ENCODE results near the gene FCHSD2. TPM values are rescaled to one million over a fixed set of nuclear protein-coding genes. Genes with fewer than 3 reads are reported as not detected.

Gene FCHSD2
- total RNA-seq, 3 donors from 2014 or later (not counting 1 experiment from before 2014, with no cell fraction given) = 39.4 to 59.1 (median 42.1) TPM

- 83% methylated on average over 3 of the region's 4 CpGs for WGBS (ENCODE audit: insufficient coverage)
- DNase-seq = no peak
- no peak for ATAC-seq
- no peaks in the 10 kb centered on the region for H3K27me3 ChIP-seq (ENCODE audit: control insufficient read depth, insufficient read depth, low read length)
- Mint-ChIP-seq H3K27me3 (ENCODE audit: low read depth in 2 of 2) (no peaks in the 10 kb centered on the region), H3K27ac (peak overlapping the region in 1 of 2 donors; percentile 38), H3K9me3 (no peaks in the 10 kb centered on the region), H3K4me1 (peaks cover 6 to 18% of the 10 kb centered on the region in 2 donors), H3K4me3 (no peak overlapping the region), H3K36me3 (no peaks in the 10 kb centered on the region)
- no peak for TF ChIP-seq CTCF (IDR thresholded peaks at IDR 0.05)
- intact Hi-C loops (cut with micrococcal nuclease) = no loop called here
- no peak overlapping the region for H3K4me3 ChIP-seq (ENCODE audit: low read length)
- H3K27ac ChIP-seq (ENCODE audit: low read length) = no peak overlapping the region
- H3K36me3 ChIP-seq (ENCODE audit: control insufficient read depth, insufficient read depth, low read length) = peaks cover 29% of the 10 kb centered on the region
- H3K9me3 ChIP-seq (ENCODE audit: control insufficient read depth, insufficient read depth, low read length) = no peaks in the 10 kb centered on the region
- H3K4me1 ChIP-seq (ENCODE audit: control insufficient read depth, insufficient read depth, low read length) = peaks cover 4% of the 10 kb centered on the region
Observed at GRCh38 chr11:72836111-72836510, 306.0 kb downstream of the FCHSD2 start.

DNA sequence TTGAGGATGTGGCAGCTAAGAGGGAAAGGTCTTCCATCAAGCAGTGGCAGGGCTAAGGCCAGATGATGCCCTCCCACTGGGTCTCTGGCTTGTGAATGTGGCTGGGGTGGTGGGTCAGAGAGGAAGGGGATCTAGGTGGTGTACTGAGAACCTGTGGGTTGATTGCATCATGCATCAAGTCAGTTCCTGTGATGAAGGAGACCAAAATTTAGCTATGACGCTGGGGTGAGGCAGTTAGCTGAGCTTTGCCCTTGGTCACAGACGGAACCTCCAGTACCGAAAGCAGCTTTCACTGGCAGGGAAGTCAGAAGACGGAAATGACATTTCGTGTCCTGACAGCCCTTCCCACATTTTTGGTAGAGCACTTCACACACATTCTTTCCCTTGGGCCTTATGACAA is 307.2 kb downstream of the FCHSD2 start:
- H3K27me3 ChIP-seq (ENCODE audit: control insufficient read depth, insufficient read depth, low read length) = no peaks in the 10 kb centered on the region
- no peaks in the 10 kb centered on the region for H3K36me3 Mint-ChIP-seq
- H3K4me3 ChIP-seq (ENCODE audit: low read length) = no peak overlapping the region
- intact Hi-C loops (cut with micrococcal nuclease) = no loop called here
- no peak overlapping the region for H3K27ac ChIP-seq (ENCODE audit: low read length)
- no peaks in the 10 kb centered on the region for H3K9me3 Mint-ChIP-seq
- TF ChIP-seq CTCF (IDR thresholded peaks at IDR 0.05) = no peak
- ATAC-seq (peak in 2 of 3 donors; percentile 14 to 48), DNase-seq (no peak)
- H3K9me3 ChIP-seq (ENCODE audit: control insufficient read depth, insufficient read depth, low read length) = no peaks in the 10 kb centered on the region
- peak overlapping the region; percentile 57 to 95 for H3K27ac Mint-ChIP-seq
- H3K27me3 Mint-ChIP-seq (ENCODE audit: low read depth in 2 of 2) = no peaks in the 10 kb centered on the region
- H3K36me3 ChIP-seq (ENCODE audit: control insufficient read depth, insufficient read depth, low read length) = peaks cover 29% of the 10 kb centered on the region
- no peak overlapping the region for H3K4me3 Mint-ChIP-seq
- WGBS (ENCODE audit: insufficient coverage) = 84% methylated on average over 5 of the region's 5 CpGs
- peaks cover 4% of the 10 kb centered on the region for H3K4me1 ChIP-seq (ENCODE audit: control insufficient read depth, insufficient read depth, low read length)
- peaks cover 6 to 23% of the 10 kb centered on the region in 2 donors for H3K4me1 Mint-ChIP-seq

GRCh38 chr11:72833811-72834493 is 308.2 kb downstream of the FCHSD2 start:
- Mint-ChIP-seq H3K27ac (peak overlapping the region; percentile 57 to 95), H3K4me1 (peaks cover 9 to 27% of the 10 kb centered on the region in 2 donors), H3K27me3 (ENCODE audit: low read depth in 2 of 2) (no peaks in the 10 kb centered on the region), H3K4me3 (no peak overlapping the region), H3K9me3 (no peaks in the 10 kb centered on the region), H3K36me3 (no peaks in the 10 kb centered on the region)
- WGBS (ENCODE audit: insufficient coverage) = 97% methylated on average over 7 of the region's 8 CpGs
- Histone ChIP-seq H3K9me3 (ENCODE audit: control insufficient read depth, insufficient read depth, low read length) (no peaks in the 10 kb centered on the region), H3K36me3 (ENCODE audit: control insufficient read depth, insufficient read depth, low read length) (peaks cover 32% of the 10 kb centered on the region), H3K4me1 (ENCODE audit: control insufficient read depth, insufficient read depth, low read length) (peaks cover 5% of the 10 kb centered on the region), H3K27me3 (ENCODE audit: control insufficient read depth, insufficient read depth, low read length) (no peaks in the 10 kb centered on the region), H3K27ac (ENCODE audit: low read length) (no peak overlapping the region), H3K4me3 (ENCODE audit: low read length) (no peak overlapping the region)
- intact Hi-C loops (cut with micrococcal nuclease) = no loop called here
- ATAC-seq (no peak), DNase-seq (no peak)
- TF ChIP-seq CTCF (IDR thresholded peaks at IDR 0.05) = no peak
